HepG2 (cell line): ENCODE measurements around the gene RILP. TPM values are rescaled to one million over a fixed set of nuclear protein-coding genes. Genes with fewer than 3 reads are reported as not detected.

Source experiments
- HDAC1 ChIP-seq: sonication (generic); formaldehyde crosslinking; IDR thresholded peaks from 2 replicates; pipeline ENCODE4 v1.5.1; 2020; ENCODE audit warnings: mild to moderate bottlenecking, missing genetic modification reagents
- HMGXB3 ChIP-seq: sonication (generic); formaldehyde crosslinking; IDR thresholded peaks from 2 replicates; pipeline ENCODE4 v1.4.0; 2020; ENCODE audit warnings: missing genetic modification reagents, borderline replicate concordance
- HNRNPL ChIP-seq: fragments of 200-400 bp; formaldehyde crosslinking; IDR thresholded peaks from 2 replicates; pipeline ENCODE4 v1.6.1; 2017; ENCODE audit warnings: mild to moderate bottlenecking, low read depth, low read length
- MTA3 ChIP-seq: sonication (generic); formaldehyde crosslinking; IDR thresholded peaks from 2 replicates; pipeline ENCODE4 v1.4.0; 2020; ENCODE audit warnings: missing genetic modification reagents
- SIX4 ChIP-seq: sonication (generic); formaldehyde crosslinking; IDR thresholded peaks from 2 replicates; pipeline ENCODE4 v1.4.0; 2020; ENCODE audit warnings: missing genetic modification reagents
- SMARCE1 ChIP-seq: fragments of 450-650 bp; IDR thresholded peaks from 2 replicates; pipeline ENCODE4 v1.6.1; 2017; ENCODE audit warnings: borderline replicate concordance
- SNAI1 ChIP-seq: sonication (generic); formaldehyde crosslinking; IDR thresholded peaks from 2 replicates; pipeline ENCODE4 v1.5.0; 2020; ENCODE audit warnings: mild to moderate bottlenecking, missing genetic modification reagents, borderline replicate concordance
- TEF ChIP-seq: sonication (generic); formaldehyde crosslinking; IDR thresholded peaks from 2 replicates; pipeline ENCODE4 v1.5.0; 2020; ENCODE audit warnings: missing genetic modification reagents
- TGIF2 ChIP-seq: IDR thresholded peaks from 2 replicates; pipeline ENCODE4 v1.6.1; 2016; ENCODE audit warnings: control low read depth, missing compliant biosample characterization
- ZBTB10 ChIP-seq: sonication (generic); formaldehyde crosslinking; IDR thresholded peaks from 2 replicates; pipeline ENCODE4 v1.4.0; 2020; ENCODE audit warnings: missing genetic modification reagents, borderline replicate concordance
- ZBTB38 ChIP-seq: sonication (generic); formaldehyde crosslinking; IDR thresholded peaks from 2 replicates; pipeline ENCODE4 v1.5.1; 2020; ENCODE audit warnings: mild to moderate bottlenecking, missing genetic modification reagents
- ZNF101 ChIP-seq: sonication (generic); formaldehyde crosslinking; IDR thresholded peaks from 2 replicates; pipeline ENCODE4 v1.4.0; 2020; ENCODE audit warnings: mild to moderate bottlenecking, low read depth, missing genetic modification reagents, borderline replicate concordance
- ZNF18 ChIP-seq: sonication (generic); formaldehyde crosslinking; IDR thresholded peaks from 2 replicates; pipeline ENCODE4 v1.8.0; 2022; ENCODE audit warnings: mild to moderate bottlenecking, missing genetic modification reagents; ENCODE audit not compliant: insufficient replicate concordance
- ZNF33B ChIP-seq: sonication (generic); formaldehyde crosslinking; IDR thresholded peaks from 2 replicates; pipeline ENCODE4 v1.5.1; 2020; ENCODE audit warnings: mild to moderate bottlenecking, missing genetic modification reagents
- polyA plus RNA-seq, 8 experiments: library from polyadenylated mRNA; depleted of rRNA in 3 of 8; stranded (reverse) in 7 of 8; unstranded in 1 of 8; fragments of >200 nt; fragmentation: Illumina TruSeq in 4 of 8; extraction: Trizol in 4 of 8; gene quantifications; 2 replicates each; pipeline versions ENCODE4 v1.2.1 to v1.2.3, GENCODE V29; 2011 to 2016; ENCODE audit warnings: low read depth in 4 of 8, missing spikeins in 1 of 8, mixed read lengths in 1 of 8; ENCODE audit not compliant: insufficient read depth in 1 of 8
- total RNA-seq, 5 experiments: library from RNA; depleted of rRNA; stranded (reverse); fragments of >200 nt; fragmentation: Illumina TruSeq; extraction: Trizol; gene quantifications; 2 replicates each; pipeline ENCODE4 v1.2.3, GENCODE V29; 2016; ENCODE audit warnings: low read depth in 1 of 5

RILP gene
- total and polyA plus RNA-seq, 2 of the 13 experiments (the other 11 are each of a cell fraction or from before 2014, with no cell fraction given) = 6.6 to 8.1 TPM

GRCh38 chr17:1629504-1630310 is 20.0 kb downstream of the RILP start (continued):
- no peak for TF ChIP-seq SMARCE1
- TF ChIP-seq TGIF2 (CRISPR knock-in tag) = no peak
- TF ChIP-seq SNAI1 (CRISPR knock-in tag) = no peak
- 0 out of 2 replicates have a peak, but pooled peaks have one; percentile 44 for TF ChIP-seq HNRNPL
- TF ChIP-seq ZNF33B = no peak
- TF ChIP-seq SIX4 = no peak
- no peak for TF ChIP-seq MTA3 (CRISPR knock-in tag)
- TF ChIP-seq ZBTB38 (CRISPR knock-in tag) = no peak
- peak; percentile 63 for TF ChIP-seq ZNF18 (CRISPR knock-in tag)
- TF ChIP-seq ZBTB10 (CRISPR knock-in tag) = no peak
- TF ChIP-seq HMGXB3 (CRISPR knock-in tag) = no peak
- no peak for TF ChIP-seq TEF (CRISPR knock-in tag)
- TF ChIP-seq HDAC1 (CRISPR knock-in tag) = peak; percentile 34; the same call in 1 of the 2 replicates
- no peak for TF ChIP-seq ZNF101
